NCI-H748 (cell line): Measurements from ENCODE around the gene TJAP1.
"Not testable (repeated sequence)": the region's sequence is repeated elsewhere in the genome, so short reads cannot be mapped to it uniquely, and the experiment has no call there.

Experiments used
- DNase-seq: peaks from one replicate; lab custom pipeline; 2025; ENCODE audit not compliant: unreplicated experiment; lab: John Stamatoyannopoulos, UW

Gene TJAP1

DNA sequence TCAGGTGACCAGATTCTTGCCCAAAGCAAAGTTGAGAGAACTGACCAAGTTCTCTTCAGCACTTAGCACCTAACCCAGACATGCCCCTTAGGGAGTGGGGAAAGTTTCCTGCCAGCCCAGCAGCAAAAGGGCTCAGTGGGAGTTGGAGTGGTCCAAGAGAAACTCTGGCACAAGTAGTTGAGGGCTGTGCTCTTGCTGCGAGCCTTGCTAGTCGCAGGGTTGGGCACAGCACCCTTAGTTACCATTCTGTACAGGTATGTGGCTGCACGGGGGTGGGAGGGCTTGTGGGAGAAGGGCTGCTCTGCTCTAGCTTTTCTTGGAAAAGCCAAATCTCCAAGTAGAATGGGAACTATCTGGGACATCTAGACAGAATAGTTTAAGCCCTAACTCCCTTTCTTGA is 45.9 kb downstream of the TJAP1 start:
- no peak for DNase-seq

GRCh38 chr6:43524483-43524961 is 47.2 kb downstream of the TJAP1 start:
- no peak for DNase-seq

DNA sequence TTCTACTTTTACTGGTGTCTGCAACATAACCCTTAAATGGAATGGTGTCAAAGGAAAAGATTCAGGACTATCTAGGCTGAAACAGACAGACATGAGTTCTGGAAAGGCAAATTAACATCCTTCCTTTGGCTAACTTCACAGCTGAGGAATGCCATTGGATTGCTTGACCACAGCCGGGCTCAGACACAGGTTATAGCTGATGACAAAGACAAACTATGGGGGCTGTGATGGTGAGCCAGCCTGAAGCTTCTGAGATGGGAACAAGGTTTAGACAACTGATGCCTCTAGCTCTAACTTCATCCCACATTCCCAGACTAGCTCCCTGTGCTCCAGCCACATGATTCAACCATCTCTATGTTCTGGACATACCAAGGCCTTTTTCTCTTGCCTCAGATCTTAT is 54.8 kb downstream of the TJAP1 start:
- DNase-seq = no peak

DNA sequence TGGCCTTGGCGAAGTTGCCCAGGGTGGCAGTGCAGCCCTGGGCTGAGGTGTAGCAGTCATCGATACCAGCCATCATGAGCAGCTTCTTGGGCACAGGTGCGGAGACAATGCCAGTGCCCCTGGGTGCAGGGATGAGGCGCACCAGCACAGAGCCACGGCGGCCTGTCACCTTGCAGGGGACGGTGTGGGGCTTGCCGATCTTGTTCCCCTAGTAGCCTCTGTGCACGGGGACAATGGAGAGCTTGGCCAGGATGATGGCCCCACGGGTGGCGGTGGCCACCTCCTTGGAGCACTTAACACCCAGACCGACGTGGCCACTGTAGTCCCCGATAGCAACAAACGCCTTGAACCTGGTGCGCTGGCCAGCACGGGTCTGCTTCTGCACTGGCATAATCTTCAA is 61.6 kb downstream of the TJAP1 start:
- DNase-seq = not testable (repeated sequence)

DNA sequence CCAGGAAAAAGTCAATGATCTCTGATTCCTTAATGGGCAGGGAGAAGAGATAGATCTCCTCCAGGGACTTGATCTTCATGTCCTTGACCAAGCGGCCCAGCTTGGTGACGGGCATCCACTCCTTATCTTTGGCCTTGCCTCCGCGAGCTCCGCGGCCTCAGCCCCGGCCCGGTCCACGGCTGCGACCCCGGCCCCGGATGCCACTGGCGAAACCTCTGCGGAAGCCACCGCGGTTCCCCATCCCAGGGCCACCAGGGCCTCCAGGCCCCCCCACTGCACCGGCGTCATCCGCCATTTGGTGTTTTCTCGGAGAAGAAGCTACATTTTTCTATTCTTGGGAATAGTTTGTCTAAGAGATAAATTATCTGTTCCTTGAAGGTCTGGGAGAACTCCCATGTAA is 62.0 kb downstream of the TJAP1 start:
- not testable (repeated sequence) for DNase-seq

DNA sequence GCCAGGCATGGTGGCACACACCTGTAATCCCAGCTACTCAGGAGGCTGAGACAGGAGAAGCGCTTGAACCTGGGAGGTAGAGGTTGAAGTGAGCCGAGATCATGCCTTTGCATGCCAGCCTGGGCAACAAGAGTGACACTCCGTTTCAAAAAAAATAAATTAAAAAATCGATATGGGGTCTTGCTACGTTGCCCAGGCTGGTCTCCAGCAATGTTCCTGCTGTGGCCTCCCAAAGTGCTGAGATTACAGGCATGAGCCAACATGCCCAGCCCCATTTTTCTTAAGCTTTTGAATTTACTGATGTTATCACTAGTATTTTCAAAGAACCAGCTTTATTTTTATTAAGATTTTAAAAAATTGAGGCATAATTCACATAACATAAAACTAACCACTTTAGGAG is 63.1 kb downstream of the TJAP1 start:
- no peak for DNase-seq

DNA sequence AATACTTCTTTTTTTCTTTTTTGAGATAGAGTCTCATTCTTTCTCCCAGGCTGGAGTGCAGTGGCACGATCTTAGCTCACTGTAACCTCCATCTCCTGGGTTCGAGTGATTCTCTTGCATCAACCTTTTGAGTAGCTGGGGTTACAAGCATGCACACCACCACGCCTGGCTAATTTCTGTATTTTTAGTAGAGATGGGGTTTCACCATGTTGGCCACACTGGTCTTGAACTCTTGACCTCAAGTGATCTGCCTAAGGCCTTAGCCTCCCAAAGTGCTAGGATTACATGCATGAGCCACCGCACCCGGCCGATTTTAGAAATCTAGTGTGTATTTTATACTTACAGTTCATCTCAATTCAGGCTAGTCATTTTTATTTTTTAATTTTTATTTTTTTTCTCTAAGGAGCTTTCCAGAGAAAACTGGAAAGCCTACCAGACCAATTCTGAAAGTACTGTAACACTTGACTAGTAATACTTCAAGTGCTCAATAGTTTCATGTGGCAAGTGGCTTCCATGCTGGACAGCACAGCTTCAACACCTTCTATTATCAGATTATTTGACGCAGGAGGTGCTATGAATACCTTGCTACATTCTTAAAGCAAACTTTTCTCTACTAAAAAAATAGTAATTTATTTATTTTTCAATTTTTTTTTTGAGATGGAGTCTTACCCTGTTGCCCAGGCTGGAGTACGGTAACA is 64.6 kb downstream of the TJAP1 start:
- no peak for DNase-seq

- no peak for DNase-seq
These were observed 67.1 kb downstream of the TJAP1 start for GRCh38 chr6:43544461-43544860.

GRCh38 chr6:43547222-43547621 is 69.9 kb downstream of the TJAP1 start:
- DNase-seq = no peak
